IPS-NIHi7 (cell line): ENCODE results near the gene GATAD1.
"Not testable (repeated sequence)": the region's sequence is repeated elsewhere in the genome, so short reads cannot be mapped to it uniquely, and the experiment has no call there.

Experiments used
- DNase-seq: peaks from one replicate; pipeline ENCODE4 v3.0.0; 2012; ENCODE audit warnings: mixed read lengths; ENCODE audit errors: extremely low spot score

Gene GATAD1

DNA sequence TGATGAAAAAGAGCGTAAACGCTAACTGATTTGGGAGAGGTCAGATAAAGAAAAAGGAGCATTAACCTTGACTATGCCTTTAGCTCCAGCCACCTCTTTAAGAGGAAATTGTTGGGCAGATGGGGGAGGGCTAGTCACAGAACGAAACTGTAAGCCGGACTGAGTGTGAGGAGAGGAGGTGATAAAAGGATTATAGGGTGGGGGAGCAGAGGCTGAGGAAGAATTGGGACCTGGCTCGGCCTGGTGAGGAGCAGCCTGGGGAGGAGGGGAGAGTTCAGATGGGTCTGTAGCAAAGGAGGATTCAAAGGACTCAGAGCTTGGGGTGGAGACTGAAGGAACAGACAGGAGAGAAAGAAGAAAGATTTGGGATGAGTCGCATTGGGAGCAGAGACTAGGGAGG, 36.3 kb downstream of the GATAD1 start:
- DNase-seq = not testable (repeated sequence)

DNA sequence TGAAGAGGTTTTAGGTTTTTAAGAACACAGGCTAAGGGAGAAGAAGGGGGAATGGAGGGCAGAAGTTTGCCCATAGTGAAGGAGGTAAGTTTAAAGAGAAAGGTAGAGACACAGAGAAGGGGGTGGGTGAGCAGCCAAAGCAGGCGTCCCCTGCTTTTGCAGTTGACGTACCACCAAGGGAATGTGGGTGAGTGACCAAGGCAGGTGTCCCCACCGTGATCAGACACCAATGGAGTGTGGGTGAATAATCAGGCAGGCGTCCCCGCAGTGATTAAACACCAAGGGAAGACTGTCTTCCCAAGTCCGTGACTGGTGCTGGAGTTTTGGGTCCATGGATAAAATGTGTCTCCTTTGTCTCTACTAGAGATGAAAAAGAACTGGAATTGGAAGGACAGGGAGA, 36.9 kb downstream of the GATAD1 start:
- not testable (repeated sequence) for DNase-seq

DNA sequence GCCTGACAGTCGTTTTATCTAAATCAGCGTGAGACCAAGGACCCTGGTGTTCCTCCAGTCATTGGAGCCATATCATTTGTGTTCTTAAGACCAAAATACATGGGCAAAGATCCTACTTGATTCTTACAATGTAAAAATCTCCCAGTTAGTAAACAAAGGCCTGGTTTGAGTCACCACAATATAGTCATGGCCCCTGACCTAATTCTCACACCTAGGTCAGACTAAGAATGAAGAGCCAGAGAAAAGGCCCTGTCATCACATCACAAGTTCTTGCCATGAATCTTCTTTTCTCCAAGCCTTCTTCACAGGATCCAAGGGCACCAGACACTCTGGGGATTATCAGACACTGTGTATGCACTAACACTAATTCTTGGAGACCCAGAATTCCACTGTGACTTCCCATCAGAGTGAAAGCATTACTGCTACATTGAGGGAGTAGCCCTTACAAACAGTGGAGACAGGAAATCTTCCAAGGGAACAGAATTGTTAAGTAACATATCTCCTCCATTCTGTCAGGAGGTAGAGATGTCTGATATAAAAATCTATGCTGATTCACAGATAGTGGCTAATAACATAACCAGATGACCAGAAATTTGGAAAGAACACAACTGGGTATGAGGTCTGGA, 38.1 kb downstream of the GATAD1 start:
- no peak for DNase-seq

DNA sequence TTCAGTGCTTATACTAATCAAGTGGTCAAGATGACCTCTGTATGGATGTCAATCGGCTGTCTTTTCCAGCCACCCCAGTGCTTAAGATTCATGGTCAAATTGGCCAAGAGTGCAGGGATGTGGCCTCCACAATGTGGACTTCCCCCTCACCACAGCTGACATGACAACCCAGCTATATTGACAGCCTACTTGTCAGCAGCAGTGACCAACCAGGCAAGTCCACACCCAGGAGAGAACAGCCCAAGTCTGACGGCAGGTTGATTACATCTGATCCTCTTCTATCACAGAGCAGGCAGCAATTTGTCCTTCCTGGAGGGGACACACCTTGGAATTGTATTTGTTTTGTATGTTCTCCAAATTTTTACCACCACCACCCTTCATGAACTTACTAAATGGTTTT, 38.7 kb downstream of the GATAD1 start:
- no peak for DNase-seq

DNA sequence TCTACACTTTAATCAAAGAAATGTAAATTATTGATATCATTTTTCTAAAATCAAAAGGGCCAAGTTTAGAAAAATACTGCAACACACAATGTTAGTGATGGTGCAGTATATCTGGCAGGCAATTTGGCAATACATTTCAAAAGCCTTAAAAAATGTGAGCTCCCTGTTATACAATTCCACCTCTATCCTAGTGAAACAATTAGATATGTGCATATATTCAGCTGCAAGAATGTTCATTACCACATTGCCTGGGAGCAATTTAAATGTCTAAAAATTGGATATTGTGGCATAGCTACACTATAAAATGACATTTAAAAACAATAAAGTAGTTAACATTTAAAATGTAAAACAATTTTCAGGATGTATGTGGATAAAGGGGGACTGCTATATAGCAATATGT, 40.5 kb downstream of the GATAD1 start:
- DNase-seq = no peak

DNA sequence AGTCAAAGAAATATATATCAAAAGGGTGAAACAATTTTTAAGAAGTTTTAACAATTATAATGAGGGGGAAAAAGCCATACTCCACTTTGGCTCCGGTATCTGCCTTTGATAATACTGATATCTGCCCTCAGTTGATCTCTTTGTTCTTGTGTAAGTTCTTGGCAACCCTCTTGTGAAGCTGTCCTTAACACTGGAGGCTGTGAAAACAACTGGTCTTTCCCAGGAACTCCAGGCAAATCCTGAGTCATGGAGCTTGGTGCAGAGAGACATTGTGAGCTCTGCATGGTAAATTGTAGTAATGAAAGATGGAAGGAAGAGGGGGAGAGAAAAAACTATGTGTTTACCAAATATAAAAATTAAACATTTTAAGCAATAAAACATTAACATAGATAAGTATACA, 42.4 kb downstream of the GATAD1 start:
- no peak for DNase-seq

DNA sequence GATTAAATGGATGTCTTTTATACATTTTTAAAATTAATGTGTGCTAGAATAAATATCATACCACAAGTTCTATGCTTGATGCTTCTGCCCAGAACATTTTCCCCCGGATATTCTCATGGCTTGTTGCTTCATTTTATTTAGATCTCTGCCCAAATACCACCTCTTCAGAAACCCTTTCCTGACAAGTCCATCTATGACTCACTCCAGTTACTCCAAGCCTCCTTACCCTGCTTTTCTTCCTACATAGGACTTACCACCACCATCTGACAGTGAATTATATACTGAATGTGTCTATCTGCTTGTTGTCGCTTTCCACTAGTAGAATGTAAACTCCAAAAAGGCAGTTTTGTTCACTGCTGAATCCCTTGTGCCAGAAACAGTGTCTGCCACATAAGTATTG, 49.6 kb downstream of the GATAD1 start:
- DNase-seq = no peak

DNA sequence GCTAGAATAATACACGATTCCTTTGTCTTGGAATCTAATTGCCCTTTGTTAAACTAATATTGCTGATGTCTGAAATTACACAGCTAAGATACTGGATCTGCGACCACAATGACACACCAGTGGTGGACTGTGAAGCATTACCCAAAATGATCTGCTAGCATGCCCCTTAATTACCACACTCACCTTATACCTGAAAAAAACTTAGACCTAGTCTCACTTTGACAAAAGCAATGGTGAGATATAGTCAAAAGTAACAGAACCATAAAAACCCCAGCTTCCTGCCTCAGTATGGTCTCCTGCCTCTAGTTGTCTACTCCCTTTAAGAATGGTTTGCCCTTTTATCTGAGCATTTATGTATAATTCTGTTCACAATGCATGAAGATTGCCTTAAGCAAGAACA, 51.3 kb downstream of the GATAD1 start:
- DNase-seq = no peak

DNA sequence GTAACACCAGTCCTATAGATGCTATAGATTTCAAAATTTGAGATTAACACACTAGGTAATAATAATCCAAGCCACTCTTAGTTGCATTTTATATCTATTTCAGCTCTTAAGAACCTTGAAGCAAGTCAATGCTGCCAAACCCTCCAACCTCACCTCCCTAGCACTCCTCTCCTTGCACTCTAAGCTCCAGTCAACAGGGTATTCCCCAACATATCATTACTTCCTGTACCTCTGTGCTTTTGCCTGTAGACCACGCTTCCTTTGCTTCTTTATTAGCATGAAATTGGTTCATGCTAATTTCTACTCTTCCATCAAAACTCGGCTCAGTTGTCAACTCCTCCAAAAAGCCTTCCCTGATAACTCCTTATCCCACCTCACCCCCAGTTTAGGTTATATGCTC, 56.5 kb downstream of the GATAD1 start:
- DNase-seq = no peak

DNA sequence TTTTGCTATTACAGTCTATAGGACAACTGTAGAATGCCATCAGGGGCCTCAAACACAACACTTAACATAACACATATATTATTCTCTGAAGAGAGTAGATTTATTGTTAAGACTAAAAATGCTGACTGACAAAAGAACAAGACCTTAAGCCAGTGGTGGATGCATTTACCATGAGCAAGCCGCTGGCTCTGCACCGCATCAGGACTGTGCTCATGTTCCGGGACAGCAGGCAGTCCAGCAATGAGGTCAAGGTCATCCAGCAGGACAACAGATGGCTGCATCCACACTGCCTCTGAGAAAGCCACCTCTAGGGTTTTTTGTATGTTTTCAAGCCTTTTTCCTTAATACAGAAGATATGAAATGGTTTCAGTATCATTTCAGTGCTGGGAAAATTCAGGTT, 57.3 kb downstream of the GATAD1 start:
- no peak for DNase-seq

DNA sequence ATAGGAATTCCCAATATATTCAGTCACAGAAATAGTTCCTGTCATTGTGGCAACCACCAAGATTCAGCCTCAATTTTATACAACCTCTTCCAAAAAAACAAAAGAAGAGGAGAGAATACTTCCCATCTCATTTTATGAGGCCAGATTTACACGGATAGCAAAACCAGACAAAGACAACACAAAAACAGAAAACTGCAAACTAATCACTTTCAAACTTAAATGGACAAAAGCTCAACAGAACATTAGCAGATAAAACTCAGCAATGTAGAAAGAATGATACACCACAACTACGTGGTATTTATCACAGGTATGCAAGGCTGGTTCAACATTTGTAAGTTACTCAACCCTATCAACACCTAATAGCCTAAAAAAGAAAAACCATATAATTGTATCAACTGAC, 59.1 kb downstream of the GATAD1 start:
- DNase-seq = no peak

DNA sequence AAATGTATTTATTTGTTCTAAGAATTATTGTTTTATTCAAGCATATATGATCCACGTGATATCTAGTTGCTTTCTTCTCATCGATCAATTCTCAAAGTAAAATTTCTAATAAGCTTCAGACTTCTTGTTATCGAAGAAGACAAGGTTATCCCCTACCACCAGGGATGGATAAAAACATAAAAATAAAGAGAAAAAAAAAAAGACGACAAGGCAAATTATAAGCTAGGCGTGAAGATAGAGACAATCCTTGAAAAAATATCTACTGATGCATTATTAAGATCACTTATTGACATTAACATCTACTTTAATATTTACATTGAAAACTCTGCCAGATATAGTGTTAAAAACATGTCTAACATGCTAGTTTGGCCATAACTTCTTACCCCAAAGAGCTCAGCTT, 61.7 kb downstream of the GATAD1 start:
- no peak for DNase-seq
